IPS DF 6.9 (cell line): ENCODE measurements around the gene SBK3.
"Not testable (repeated sequence)": the region's sequence is repeated elsewhere in the genome, so short reads cannot be mapped to it uniquely, and the experiment has no call there.

Source experiments
- DNase-seq: peaks from one replicate; pipeline ENCODE4 v3.0.0-alpha.2; 2013; ENCODE audit warnings: low read depth, low spot score
- H3K27ac ChIP-seq: one replicate; pipeline ENCODE4 v1.5.1; 2013; ENCODE audit warnings: low read length, control low read depth
- H3K27me3 ChIP-seq: 2 replicates; pipeline ENCODE4 v1.6.1; 2013; ENCODE audit warnings: mild to moderate bottlenecking, low read length; ENCODE audit not compliant: control insufficient read depth, insufficient read depth
- H3K36me3 ChIP-seq: 2 replicates; pipeline ENCODE4 v1.6.1; 2013; ENCODE audit warnings: low read length; ENCODE audit not compliant: control insufficient read depth, insufficient read depth
- H3K4me1 ChIP-seq: 2 replicates; pipeline ENCODE4 v1.6.1; 2013; ENCODE audit warnings: low read length; ENCODE audit not compliant: control insufficient read depth, insufficient read depth
- H3K4me3 ChIP-seq: 2 replicates; pipeline ENCODE4 v1.5.1; 2013; ENCODE audit warnings: mild to moderate bottlenecking, low read length
- H3K9me3 ChIP-seq: 2 replicates; pipeline ENCODE4 v1.6.1; 2013; ENCODE audit warnings: low read length, inconsistent platforms; ENCODE audit not compliant: control insufficient read depth, insufficient read depth
- WGBS: extraction: QIAGEN DNeasy Blood & Tissue Kit; methylation state at CpG from one replicate; pipeline ENCODE4 v1.1.7; 2013; ENCODE audit warnings: mixed read lengths, missing lambda C conversion rate; ENCODE audit not compliant: insufficient read length, insufficient coverage; 5-methylcytosine and 5-hydroxymethylcytosine counted together

Gene SBK3

GRCh38 chr19:55576746-55577145 is 31.4 kb upstream of the SBK3 start:
- H3K4me3 ChIP-seq: no peak overlapping the region
- H3K9me3 ChIP-seq: no peaks in the 10 kb centered on the region
- DNase-seq: no peak
- no CpG with 5 or more reads among the region's 5 CpGs for WGBS
- no peak overlapping the region for H3K27ac ChIP-seq
- no peaks in the 10 kb centered on the region for H3K4me1 ChIP-seq
- H3K36me3 ChIP-seq: peaks cover 20% of the 10 kb centered on the region
- H3K27me3 ChIP-seq: no peaks in the 10 kb centered on the region

- not testable (repeated sequence) for H3K27ac ChIP-seq, H3K27me3 ChIP-seq, H3K9me3 ChIP-seq, DNase-seq, H3K4me3 ChIP-seq, H3K4me1 ChIP-seq
- WGBS: no CpG with 5 or more reads among the region's 6 CpGs
- peaks cover 17% of the 10 kb centered on the region for H3K36me3 ChIP-seq
These were observed 28.6 kb upstream of the SBK3 start for GRCh38 chr19:55573929-55574328.

DNA sequence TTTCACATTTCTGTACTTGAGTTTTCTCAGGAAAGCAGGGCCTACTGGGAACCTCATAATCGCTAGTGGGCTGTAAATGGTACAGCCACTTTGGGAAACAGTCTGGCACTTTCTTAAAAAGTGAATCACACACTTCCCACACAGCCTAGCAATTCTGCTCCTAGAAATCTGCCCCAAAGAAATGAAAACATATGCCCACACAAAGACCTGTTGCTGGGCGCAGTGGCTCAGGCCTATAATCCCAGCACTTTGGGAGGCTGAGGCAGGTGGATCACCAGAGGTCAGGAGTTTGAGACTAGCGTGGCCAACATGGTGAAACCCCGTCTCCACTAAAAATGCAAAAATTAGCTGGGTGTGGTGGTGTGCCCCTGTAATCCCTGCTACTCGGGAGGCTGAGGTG is 24.1 kb upstream of the SBK3 start:
- H3K9me3 ChIP-seq, H3K27me3 ChIP-seq, H3K4me1 ChIP-seq, H3K27ac ChIP-seq, H3K4me3 ChIP-seq, H3K36me3 ChIP-seq, DNase-seq: not testable (repeated sequence)
- WGBS: no CpG with 5 or more reads among the region's 5 CpGs

- H3K4me3 ChIP-seq: no peak overlapping the region
- H3K27me3 ChIP-seq: no peaks in the 10 kb centered on the region
- no peak overlapping the region for H3K27ac ChIP-seq
- no peak for DNase-seq
- H3K36me3 ChIP-seq: no peaks in the 10 kb centered on the region
- H3K9me3 ChIP-seq: no peaks in the 10 kb centered on the region
- H3K4me1 ChIP-seq: no peaks in the 10 kb centered on the region
These were observed 22.5 kb upstream of the SBK3 start for GRCh38 chr19:55567708-55568328.

- no CpG with 5 or more reads among the region's 9 CpGs for WGBS
- no peak for DNase-seq
- Histone ChIP-seq H3K9me3 (no peaks in the 10 kb centered on the region), H3K4me3 (no peak overlapping the region), H3K27me3 (no peaks in the 10 kb centered on the region), H3K27ac (no peak overlapping the region), H3K4me1 (no peaks in the 10 kb centered on the region), H3K36me3 (no peaks in the 10 kb centered on the region)
These were observed 21.5 kb upstream of the SBK3 start for GRCh38 chr19:55566823-55567222.

- H3K27ac ChIP-seq: no peak overlapping the region
- no peak overlapping the region for H3K4me3 ChIP-seq
- H3K4me1 ChIP-seq: no peaks in the 10 kb centered on the region
- no peaks in the 10 kb centered on the region for H3K9me3 ChIP-seq
- no peaks in the 10 kb centered on the region for H3K27me3 ChIP-seq
- no peaks in the 10 kb centered on the region for H3K36me3 ChIP-seq
- no CpG with 5 or more reads among the region's 12 CpGs for WGBS
- DNase-seq: no peak
These were observed 17.9 kb upstream of the SBK3 start for GRCh38 chr19:55563261-55563690.

GRCh38 chr19:55559684-55560083 is 14.3 kb upstream of the SBK3 start:
- WGBS: no CpG with 5 or more reads among the region's 9 CpGs
- H3K27ac ChIP-seq: no peak overlapping the region
- no peak for DNase-seq
- H3K36me3 ChIP-seq: no peaks in the 10 kb centered on the region
- no peaks in the 10 kb centered on the region for H3K9me3 ChIP-seq
- no peaks in the 10 kb centered on the region for H3K27me3 ChIP-seq
- no peak overlapping the region for H3K4me3 ChIP-seq
- H3K4me1 ChIP-seq: no peaks in the 10 kb centered on the region

- Histone ChIP-seq H3K4me1 (no peaks in the 10 kb centered on the region), H3K4me3 (no peak overlapping the region), H3K27me3 (no peaks in the 10 kb centered on the region), H3K36me3 (no peaks in the 10 kb centered on the region), H3K27ac (no peak overlapping the region), H3K9me3 (no peaks in the 10 kb centered on the region)
- no peak for DNase-seq
- no CpG with 5 or more reads among the region's 8 CpGs for WGBS
These were observed 9.4 kb upstream of the SBK3 start for GRCh38 chr19:55554741-55555152.

DNA sequence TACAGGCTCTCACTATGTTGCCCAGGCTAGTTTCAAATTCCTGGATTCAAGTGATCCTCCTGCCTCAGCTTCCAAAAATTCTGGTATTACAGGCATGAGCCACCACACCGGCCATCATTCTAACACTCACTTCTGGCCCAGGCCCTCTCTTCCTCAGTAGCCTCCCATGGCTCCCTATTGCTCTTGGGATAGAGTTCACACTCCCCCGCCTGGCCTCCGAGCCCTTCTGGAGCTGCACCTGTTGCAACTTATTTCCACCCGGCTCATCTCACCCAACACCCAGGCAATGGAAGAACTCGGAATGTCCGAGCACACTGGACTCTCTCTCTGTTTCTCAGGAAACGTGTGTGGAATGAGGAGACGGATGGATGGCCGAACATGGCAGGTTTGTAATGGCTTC is 9.0 kb upstream of the SBK3 start:
- Histone ChIP-seq H3K4me3 (no peak overlapping the region), H3K27me3 (no peaks in the 10 kb centered on the region), H3K36me3 (no peaks in the 10 kb centered on the region), H3K27ac (no peak overlapping the region), H3K4me1 (no peaks in the 10 kb centered on the region), H3K9me3 (no peaks in the 10 kb centered on the region)
- no CpG with 5 or more reads among the region's 9 CpGs for WGBS
- DNase-seq: no peak

- no peak overlapping the region for H3K4me3 ChIP-seq
- no peaks in the 10 kb centered on the region for H3K4me1 ChIP-seq
- DNase-seq: no peak
- no CpG with 5 or more reads among the region's 13 CpGs for WGBS
- no peaks in the 10 kb centered on the region for H3K9me3 ChIP-seq
- H3K36me3 ChIP-seq: no peaks in the 10 kb centered on the region
- no peaks in the 10 kb centered on the region for H3K27me3 ChIP-seq
- no peak overlapping the region for H3K27ac ChIP-seq
These were observed 8.2 kb upstream of the SBK3 start for GRCh38 chr19:55553217-55554182.
